Stomach (tissue), 4 donors: ENCODE results near the gene FCER1G.

Source experiments
- POLR2A ChIP-seq, 4 donors: fragments of 450-650 bp; IDR thresholded peaks; one replicate each; pipeline ENCODE4 v1.6.1; 2016; ENCODE audit warnings: antibody characterized with exemption in 4 of 4, control low read depth in 2 of 4, mild to moderate bottlenecking in 1 of 4, moderate library complexity in 1 of 4
- POLR2AphosphoS5 ChIP-seq, 3 donors: sonication (generic); formaldehyde crosslinking; IDR thresholded peaks; one replicate each; pipeline ENCODE4 v1.6.1; 2016; ENCODE audit warnings: antibody characterized with exemption in 3 of 3
- TF ChIP-seq, protein P1 (sequence below), 7 experiments: fragments of 450-650 bp in 4 of 7; fragments of 200-600 bp in 3 of 7; sonication (generic) in 3 of 7; IDR thresholded peaks; one replicate each; pipeline ENCODE4 v1.5.1; 2016 to 2019; ENCODE audit warnings: antibody characterized with exemption in 7 of 7, control low read depth in 2 of 7, mild to moderate bottlenecking in 1 of 7

DNA sequence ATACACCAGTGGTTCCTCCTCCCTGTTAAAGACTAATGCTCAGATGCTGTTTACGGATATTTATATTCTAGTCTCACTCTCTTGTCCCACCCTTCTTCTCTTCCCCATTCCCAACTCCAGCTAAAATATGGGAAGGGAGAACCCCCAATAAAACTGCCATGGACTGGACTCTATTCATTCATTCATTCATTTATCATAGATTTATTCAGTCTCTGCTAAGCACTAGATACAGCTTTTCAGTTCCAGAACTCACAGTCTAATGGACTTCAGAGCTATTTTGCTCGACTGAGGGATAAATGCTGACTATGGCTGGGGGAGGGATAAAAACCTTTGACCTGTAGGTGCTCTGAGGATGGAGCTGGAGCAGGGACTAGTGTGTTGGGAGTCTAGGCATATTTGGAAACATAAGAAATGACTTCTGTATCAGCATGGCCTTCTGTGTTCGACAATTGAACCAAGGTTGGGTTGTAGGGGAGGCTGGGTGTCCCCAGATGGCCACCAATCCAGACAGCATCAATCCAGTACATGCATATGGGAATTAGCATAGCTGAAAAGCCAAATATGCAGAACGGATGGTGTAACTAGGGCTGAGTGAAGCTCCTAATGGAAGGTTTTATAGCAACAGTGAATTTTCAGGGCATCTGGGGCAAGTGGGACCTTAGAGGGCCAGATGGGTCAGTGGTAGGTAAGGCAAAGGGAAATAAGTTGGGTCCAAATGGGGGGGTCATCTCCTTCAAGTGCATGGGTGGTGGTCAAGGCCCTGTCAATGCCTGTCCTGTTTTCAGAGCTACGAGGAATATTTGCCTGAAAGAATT lies 4.2 kb downstream of the FCER1G start:
- TF ChIP-seq POLR2AphosphoS5 (IDR thresholded peaks at IDR 0.05) (no peak), POLR2A (IDR thresholded peaks at IDR 0.05) (no peak)
- TF ChIP-seq, protein P1, sequence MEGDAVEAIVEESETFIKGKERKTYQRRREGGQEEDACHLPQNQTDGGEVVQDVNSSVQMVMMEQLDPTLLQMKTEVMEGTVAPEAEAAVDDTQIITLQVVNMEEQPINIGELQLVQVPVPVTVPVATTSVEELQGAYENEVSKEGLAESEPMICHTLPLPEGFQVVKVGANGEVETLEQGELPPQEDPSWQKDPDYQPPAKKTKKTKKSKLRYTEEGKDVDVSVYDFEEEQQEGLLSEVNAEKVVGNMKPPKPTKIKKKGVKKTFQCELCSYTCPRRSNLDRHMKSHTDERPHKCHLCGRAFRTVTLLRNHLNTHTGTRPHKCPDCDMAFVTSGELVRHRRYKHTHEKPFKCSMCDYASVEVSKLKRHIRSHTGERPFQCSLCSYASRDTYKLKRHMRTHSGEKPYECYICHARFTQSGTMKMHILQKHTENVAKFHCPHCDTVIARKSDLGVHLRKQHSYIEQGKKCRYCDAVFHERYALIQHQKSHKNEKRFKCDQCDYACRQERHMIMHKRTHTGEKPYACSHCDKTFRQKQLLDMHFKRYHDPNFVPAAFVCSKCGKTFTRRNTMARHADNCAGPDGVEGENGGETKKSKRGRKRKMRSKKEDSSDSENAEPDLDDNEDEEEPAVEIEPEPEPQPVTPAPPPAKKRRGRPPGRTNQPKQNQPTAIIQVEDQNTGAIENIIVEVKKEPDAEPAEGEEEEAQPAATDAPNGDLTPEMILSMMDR (IDR thresholded peaks at IDR 0.05), result no peak
